Spinal cord (tissue), 10 donors: ENCODE results near the gene ITIH1. TPM values are rescaled to one million over a fixed set of nuclear protein-coding genes. Genes with fewer than 3 reads are reported as not detected.

Experiments used
- DNase-seq, 6 donors: peaks; one replicate each; pipeline versions ENCODE4 v3.0.0 to v3.0.0-alpha.2; 2013 to 2015; ENCODE audit warnings: low spot score in 6 of 6, low read depth in 4 of 6
- H3K27ac ChIP-seq: one replicate; pipeline ENCODE4 v1.5.1; 2013; ENCODE audit warnings: low read depth, low read length, control low read depth
- H3K27me3 ChIP-seq: one replicate; pipeline ENCODE4 v1.6.1; 2013; ENCODE audit warnings: low read length; ENCODE audit not compliant: control insufficient read depth, insufficient read depth
- H3K36me3 ChIP-seq: one replicate; pipeline ENCODE4 v1.6.1; 2013; ENCODE audit warnings: low read length; ENCODE audit not compliant: control insufficient read depth, insufficient read depth
- H3K4me1 ChIP-seq: one replicate; pipeline ENCODE4 v1.6.1; 2013; ENCODE audit warnings: low read length; ENCODE audit not compliant: control insufficient read depth, insufficient read depth
- H3K4me3 ChIP-seq: one replicate; pipeline ENCODE4 v1.5.1; 2013; ENCODE audit warnings: low read depth, low read length, control low read depth
- H3K9me3 ChIP-seq: one replicate; pipeline ENCODE4 v1.6.1; 2013; ENCODE audit warnings: low read length; ENCODE audit not compliant: control insufficient read depth, insufficient read depth
- WGBS: methylation state at CpG from one replicate; pipeline ENCODE4 v1.1.5; 2013; ENCODE audit warnings: missing lambda C conversion rate; ENCODE audit not compliant: insufficient coverage; 5-methylcytosine and 5-hydroxymethylcytosine counted together
- polyA plus RNA-seq, 2 donors: library from polyadenylated mRNA; unstranded; fragments of 120-200 nt; gene quantifications; one replicate each; pipeline ENCODE4 v1.2.1, GENCODE V29; 2013; ENCODE audit not compliant: insufficient read length in 2 of 2
- total RNA-seq, 2 donors: library from RNA; depleted of rRNA in 1 of 2; stranded (reverse); fragments of 120-200 nt in 1 of 2; fragments of >200 nt in 1 of 2; gene quantifications; one replicate each; pipeline versions ENCODE4 v1.2.3 to v1.2.4, GENCODE V29; 2013 to 2014
- donor health status: healthy.

ITIH1 gene
- total and polyA plus RNA-seq, 4 donors: 0.15 to 0.44 TPM; not detected in 2

DNA sequence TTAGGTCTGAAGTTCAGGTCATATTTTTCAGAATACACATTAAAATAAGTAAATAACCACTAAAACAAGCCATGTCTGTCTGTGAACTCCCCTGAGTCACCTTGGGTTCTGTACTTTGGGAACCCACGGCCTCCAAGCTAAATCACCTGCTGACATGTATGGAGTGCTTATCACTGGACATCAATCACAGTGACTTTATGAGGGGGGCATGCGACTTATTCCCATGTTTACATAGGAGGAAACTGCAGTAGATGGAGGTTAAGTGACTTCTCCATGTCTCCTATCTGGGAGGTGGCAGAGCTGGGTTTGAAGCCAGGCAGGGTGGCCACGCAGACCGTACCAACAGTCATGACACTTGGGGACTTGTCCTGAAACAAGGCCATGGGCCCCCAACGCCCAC is 45.0 kb downstream of the ITIH1 start:
- DNase-seq: no peak
- WGBS: 86% methylated on average over 4 of the region's 5 CpGs
- no peak overlapping the region for H3K27ac ChIP-seq
- H3K4me3 ChIP-seq: no peak overlapping the region
- no peaks in the 10 kb centered on the region for H3K9me3 ChIP-seq
- H3K4me1 ChIP-seq: peaks cover 3% of the 10 kb centered on the region
- H3K36me3 ChIP-seq: peaks cover 68% of the 10 kb centered on the region
- H3K27me3 ChIP-seq: no peaks in the 10 kb centered on the region

DNA sequence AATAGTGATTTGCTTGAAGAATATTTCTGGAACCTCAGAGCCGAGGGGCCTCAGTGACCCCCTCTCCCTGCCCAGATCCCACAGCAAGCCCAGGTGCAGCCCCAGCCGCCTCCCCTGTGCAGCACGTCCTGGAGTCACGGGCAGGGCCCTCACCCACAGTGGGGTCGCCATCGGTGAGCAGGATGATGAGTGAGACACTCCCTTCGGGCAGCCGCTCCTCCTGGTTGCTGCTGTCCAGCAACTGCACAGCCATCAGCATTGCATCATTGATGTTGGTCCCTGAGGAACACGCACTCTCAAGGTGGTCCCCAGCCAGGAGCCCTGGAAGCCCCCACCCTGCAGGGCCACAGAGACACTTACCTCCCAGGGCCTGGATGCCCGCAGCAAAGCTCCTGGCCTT is 46.6 kb downstream of the ITIH1 start:
- Histone ChIP-seq H3K36me3 (peaks cover 61% of the 10 kb centered on the region), H3K27me3 (no peaks in the 10 kb centered on the region), H3K4me3 (no peak overlapping the region), H3K9me3 (no peaks in the 10 kb centered on the region), H3K4me1 (peaks cover 3% of the 10 kb centered on the region), H3K27ac (no peak overlapping the region)
- 96% methylated on average over 9 of the region's 10 CpGs for WGBS
- no peak for DNase-seq

DNA sequence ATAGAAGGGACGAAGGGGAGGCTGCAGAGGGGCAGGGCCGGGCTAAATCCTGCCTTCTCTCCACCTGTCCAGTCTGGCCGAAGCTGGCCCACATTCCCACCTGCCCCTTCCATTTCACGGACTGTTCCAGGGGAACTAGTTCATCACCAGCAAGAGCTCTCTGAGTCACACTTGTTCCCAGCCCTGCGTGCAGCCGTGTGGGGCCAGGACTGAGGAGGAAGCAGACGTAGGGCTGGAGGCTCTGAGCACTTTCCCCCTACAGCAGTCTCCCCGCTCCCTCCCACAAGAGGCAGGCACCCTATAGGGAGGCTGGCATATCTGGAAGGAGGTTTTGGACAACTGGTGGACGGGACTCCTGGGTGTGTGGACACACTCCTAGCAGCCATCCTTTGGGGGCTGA is 50.0 kb downstream of the ITIH1 start:
- DNase-seq: no peak
- Histone ChIP-seq H3K27ac (no peak overlapping the region), H3K36me3 (peaks cover 52% of the 10 kb centered on the region), H3K27me3 (no peaks in the 10 kb centered on the region), H3K4me1 (peaks cover 13% of the 10 kb centered on the region), H3K4me3 (no peak overlapping the region), H3K9me3 (no peaks in the 10 kb centered on the region)
- WGBS: 85% methylated on average over 5 of the region's 9 CpGs

DNA sequence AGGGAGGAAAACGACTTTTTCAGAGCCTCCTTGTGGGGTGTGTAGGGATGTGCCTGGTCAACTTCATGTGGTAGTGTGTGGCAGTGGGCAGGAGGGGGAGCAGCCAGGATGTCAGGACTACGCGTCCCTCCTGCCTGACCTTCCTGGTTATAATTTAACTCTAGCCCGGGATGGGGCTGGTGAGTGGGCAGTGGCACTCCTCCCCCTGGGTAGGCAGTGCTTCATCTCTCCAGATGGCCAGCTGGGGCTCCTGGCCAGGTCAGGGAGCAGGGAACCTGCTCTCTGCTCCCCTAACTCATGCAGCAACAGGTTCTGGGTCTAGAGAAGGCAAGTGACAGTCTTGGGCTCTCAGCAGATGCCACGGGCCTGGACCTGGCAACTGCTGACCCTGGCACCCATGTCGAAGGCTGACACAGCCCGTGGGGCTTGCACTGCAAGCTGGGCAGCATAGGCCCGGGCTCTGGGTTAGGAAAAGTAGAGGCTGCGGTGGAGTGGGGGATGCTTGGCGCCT is 50.5 kb downstream of the ITIH1 start:
- H3K36me3 ChIP-seq: peaks cover 49% of the 10 kb centered on the region
- H3K9me3 ChIP-seq: no peaks in the 10 kb centered on the region
- peaks cover 15% of the 10 kb centered on the region for H3K4me1 ChIP-seq
- no peak overlapping the region for H3K27ac ChIP-seq
- WGBS: 77% methylated on average over 8 of the region's 10 CpGs
- no peak for DNase-seq
- no peak overlapping the region for H3K4me3 ChIP-seq
- no peaks in the 10 kb centered on the region for H3K27me3 ChIP-seq

DNA sequence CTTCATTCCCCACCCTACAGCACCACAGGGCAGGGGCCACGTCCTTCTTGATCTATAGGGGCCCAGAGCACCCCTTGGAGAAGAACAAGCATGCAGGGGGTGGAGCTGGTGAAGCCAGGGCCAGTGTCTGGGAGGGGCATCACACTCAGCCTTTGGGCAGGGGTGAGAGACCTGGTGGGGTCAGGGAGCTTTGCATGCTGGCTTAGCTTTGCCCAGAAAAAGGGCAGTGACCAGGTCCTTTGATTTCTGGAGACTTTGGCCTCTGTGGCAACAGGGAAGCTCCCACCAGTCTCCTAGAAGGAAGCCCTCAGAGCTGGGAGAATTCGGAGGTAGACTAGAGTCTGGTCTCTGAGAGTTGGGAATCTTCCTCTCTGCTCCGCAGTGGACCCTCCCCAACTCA is 52.1 kb downstream of the ITIH1 start:
- H3K36me3 ChIP-seq: peaks cover 47% of the 10 kb centered on the region
- H3K27me3 ChIP-seq: no peaks in the 10 kb centered on the region
- no peak overlapping the region for H3K27ac ChIP-seq
- no peak for DNase-seq
- peaks cover 17% of the 10 kb centered on the region for H3K4me1 ChIP-seq
- H3K4me3 ChIP-seq: no peak overlapping the region
- 86% methylated on average over 3 of the region's 3 CpGs for WGBS
- H3K9me3 ChIP-seq: no peaks in the 10 kb centered on the region

DNA sequence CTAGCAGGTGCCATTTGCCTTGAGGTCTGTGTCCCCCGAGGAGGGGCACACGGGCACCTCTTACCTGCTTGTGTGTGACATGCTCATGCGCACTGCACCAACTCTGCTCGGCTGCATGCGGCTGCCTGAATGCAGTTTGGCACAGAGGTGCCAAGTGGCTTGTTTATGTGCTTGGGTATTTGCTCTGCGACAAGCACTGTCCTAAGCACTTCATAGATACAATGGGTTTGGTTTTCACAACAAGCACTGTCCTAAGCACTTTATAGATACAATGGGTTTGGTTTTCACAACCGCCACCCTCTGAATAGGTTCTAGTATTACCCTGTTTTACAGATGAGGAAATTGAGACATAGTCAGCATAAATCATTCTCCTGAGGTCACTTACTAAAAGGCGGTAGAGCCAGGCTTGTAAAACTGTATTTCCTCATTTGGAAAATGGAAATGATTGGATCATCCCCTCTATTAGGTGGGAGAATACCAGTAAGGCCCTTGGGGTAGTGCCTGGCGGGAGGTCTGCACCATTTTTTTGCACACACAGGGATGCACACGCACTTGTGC is 52.6 kb downstream of the ITIH1 start:
- DNase-seq: no peak
- Histone ChIP-seq H3K36me3 (peaks cover 49% of the 10 kb centered on the region), H3K4me3 (no peak overlapping the region), H3K27me3 (no peaks in the 10 kb centered on the region), H3K27ac (no peak overlapping the region), H3K4me1 (peaks cover 22% of the 10 kb centered on the region), H3K9me3 (no peaks in the 10 kb centered on the region)
- 94% methylated on average over 4 of the region's 10 CpGs for WGBS

DNA sequence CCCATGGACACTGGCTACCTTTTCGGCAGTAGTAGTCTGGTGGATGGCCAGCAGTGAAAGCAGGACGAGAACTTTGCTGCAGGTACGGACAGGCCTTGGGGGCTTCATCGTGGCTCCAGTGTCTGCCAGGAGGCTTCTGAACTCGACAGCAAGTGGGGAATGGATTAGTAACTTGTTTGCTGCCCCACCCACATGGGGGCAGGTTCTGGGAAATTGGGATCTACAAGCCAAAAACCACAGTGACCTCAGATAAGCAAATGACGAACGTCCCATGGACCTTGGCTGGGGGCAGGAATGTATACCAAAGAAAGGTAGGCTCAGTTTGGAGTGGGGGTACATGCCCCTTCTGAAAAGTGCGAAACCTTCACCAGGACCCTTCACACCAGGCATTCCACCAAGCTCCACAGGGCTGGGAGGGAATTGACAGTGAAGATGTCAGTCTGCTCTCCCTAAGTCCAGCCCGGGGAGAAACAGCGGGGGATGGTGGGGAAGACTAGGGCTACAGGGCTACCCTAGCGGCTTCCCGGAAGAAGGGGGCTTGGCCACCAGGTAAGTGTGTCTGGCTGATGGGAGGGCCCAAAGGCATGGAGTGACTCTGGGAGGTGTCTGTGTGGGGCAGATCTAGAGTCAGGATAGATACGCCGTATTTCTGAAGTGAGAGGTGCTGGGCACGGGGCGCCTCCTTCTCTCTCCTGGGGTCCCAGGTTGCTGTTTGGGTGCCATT is 53.3 kb downstream of the ITIH1 start, which contains the start of gene ITIH4:
Gene ITIH4 (minus strand): TSS at position 138 of the 724 bp plus-strand sequence. CDS start 30 bp downstream, at position 108.
- H3K27me3 ChIP-seq: no peaks in the 10 kb centered on the region
- no peak within 1 kb of the TSS for H3K27ac ChIP-seq
- H3K4me3 ChIP-seq: no peak within 1 kb of the TSS
- no peak for DNase-seq
- peaks cover 25% of the 10 kb centered on the region for H3K4me1 ChIP-seq
- peaks cover 56% of the 10 kb centered on the region for H3K36me3 ChIP-seq
- H3K9me3 ChIP-seq: no peaks in the 10 kb centered on the region
- WGBS: 83% methylated on average over 15 of the region's 16 CpGs

DNA sequence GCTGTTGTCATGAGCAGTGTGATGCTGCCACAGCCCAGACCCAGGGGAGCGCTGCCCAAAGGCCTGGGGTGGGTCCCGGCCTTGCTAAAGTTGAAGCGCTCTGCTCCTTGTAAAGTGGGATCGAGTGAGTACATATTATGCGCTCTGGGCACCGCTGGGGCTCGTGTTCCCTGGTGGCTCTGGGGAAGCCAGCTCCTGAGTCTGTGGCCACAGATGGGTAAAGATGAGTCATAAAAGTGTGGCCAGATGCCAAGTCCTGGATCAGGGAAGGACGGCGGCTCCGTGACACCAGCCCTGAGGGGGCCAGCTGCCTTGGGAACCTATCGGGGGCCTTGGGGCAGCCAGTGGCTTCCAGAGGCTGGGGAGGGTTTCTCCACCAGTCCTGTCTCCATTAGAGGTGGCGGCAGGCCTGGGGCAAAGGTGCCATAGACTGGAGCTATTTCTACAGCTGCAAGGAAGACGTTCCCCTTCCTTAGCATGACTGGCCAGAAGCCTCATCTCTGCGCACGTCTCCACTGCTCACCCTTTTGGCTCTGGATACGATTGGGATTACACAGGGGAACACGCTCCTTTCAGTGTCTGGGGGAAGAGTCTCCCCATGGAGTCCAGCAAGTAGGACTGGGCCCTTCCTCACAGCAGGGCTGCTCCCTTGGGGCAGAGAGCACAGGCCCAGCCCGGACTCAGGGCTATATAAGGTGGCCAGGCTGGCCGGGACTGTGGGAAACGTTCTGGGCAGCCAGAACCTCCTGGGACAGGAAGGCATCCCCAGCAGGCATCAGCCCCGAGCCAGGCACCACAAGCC is 54.3 kb downstream of the ITIH1 start:
- WGBS: 60% methylated on average over 19 of the region's 21 CpGs
- Histone ChIP-seq H3K36me3 (peaks cover 60% of the 10 kb centered on the region), H3K27ac (no peak overlapping the region), H3K9me3 (no peaks in the 10 kb centered on the region), H3K4me1 (peaks cover 30% of the 10 kb centered on the region), H3K27me3 (no peaks in the 10 kb centered on the region), H3K4me3 (no peak overlapping the region)
- peak in 1 of 6 donors; percentile 9 for DNase-seq

DNA sequence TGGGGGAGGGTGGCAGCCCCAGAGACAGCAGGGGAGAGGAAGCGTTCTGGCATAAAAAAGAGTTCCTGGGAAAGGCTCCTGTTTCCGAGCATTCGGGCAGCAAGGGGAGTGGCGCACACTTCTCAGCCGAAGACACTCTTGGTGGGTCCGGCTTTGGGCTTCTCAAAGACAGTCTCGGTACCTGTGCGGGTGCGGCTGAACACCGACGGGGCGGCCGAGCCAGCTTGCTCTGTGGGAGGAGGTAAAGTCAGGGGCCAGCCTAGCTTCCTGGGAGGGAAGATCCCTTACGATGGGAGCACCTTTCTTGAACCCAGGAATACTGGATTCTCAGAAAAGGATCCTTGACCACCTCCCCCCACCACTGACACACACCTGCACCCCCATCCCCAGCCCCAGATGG is 55.8 kb downstream of the ITIH1 start:
- Histone ChIP-seq H3K9me3 (no peaks in the 10 kb centered on the region), H3K36me3 (peaks cover 61% of the 10 kb centered on the region), H3K27me3 (no peaks in the 10 kb centered on the region), H3K4me1 (peaks cover 30% of the 10 kb centered on the region), H3K27ac (no peak overlapping the region), H3K4me3 (no peak overlapping the region)
- 93% methylated on average over 13 of the region's 14 CpGs for WGBS
- DNase-seq: no peak
